HL-60 (cell line): Measurements from ENCODE around the gene PATE1.

Experiments
- DNase-seq, 2 experiments: peaks; one replicate each; pipeline ENCODE4 v3.0.0-alpha.2; 2010 to 2020; ENCODE audit warnings: low read depth in 1 of 2, low spot score in 1 of 2
- H3K27ac ChIP-seq: fragments of 250-450 bp; sonication (Bioruptor Pico); replicated peaks from 2 replicates; pipeline ENCODE4 v1.5.1; 2020; ENCODE audit warnings: mild to moderate bottlenecking, moderate library complexity
- H3K27me3 ChIP-seq: fragments of 250-450 bp; sonication (Bioruptor Pico); 2 replicates; pipeline ENCODE4 v1.5.1; 2021; ENCODE audit warnings: mild to moderate bottlenecking, moderate library complexity; ENCODE audit not compliant: insufficient read depth, poor library complexity, severe bottlenecking
- H3K4me3 ChIP-seq: replicated peaks from 2 replicates; pipeline ENCODE4 v1.5.1; 2011; ENCODE audit warnings: mild to moderate bottlenecking, control low read depth, low read length; ENCODE audit not compliant: insufficient read depth
- GABPA ChIP-seq: IDR thresholded peaks from 2 replicates; pipeline ENCODE4 v1.6.1; 2012; ENCODE audit warnings: low read depth
- POLR2AphosphoS5 ChIP-seq: IDR thresholded peaks from 2 replicates; pipeline ENCODE4 v1.6.1; 2012; ENCODE audit warnings: low read depth
- SPI1 ChIP-seq: IDR thresholded peaks from 2 replicates; pipeline ENCODE4 v1.6.1; 2012; ENCODE audit warnings: low read depth, mild to moderate bottlenecking, borderline replicate concordance
- TF ChIP-seq, protein P1 (sequence below): IDR thresholded peaks from one replicate; pipeline ENCODE4 v1.5.1; 2011; ENCODE audit warnings: low read length, control low read depth, inconsistent platforms; ENCODE audit not compliant: insufficient read depth
- TF ChIP-seq, protein P2 (sequence below): IDR thresholded peaks from 2 replicates; pipeline ENCODE4 v1.6.1; 2012; ENCODE audit warnings: low read depth; ENCODE audit not compliant: insufficient replicate concordance

Gene PATE1

DNA sequence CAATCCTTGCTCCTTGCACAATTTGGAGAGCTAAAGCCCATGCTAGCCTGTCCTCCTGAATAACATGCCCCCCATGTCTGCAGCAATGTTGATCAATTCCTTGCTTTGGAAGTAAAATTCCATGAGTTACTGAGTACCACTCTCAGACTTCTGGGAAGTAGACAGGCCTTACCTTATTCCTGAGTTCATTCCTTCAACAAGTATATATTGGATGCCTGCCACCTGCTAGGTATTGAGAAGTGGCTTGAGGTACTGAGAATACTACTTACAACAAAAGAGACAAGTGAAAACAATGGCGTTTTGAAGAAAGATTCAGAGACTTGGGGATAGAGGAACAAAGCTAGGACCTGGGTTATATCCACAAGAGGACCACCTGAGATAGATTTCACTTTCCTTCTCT, 20.2 kb downstream of the PATE1 start:
- H3K27ac ChIP-seq, result no peak overlapping the region
- no peak for DNase-seq
- peaks cover 5% of the 10 kb centered on the region for H3K27me3 ChIP-seq
- TF ChIP-seq SPI1, result no peak
- no peak overlapping the region for H3K4me3 ChIP-seq

DNA sequence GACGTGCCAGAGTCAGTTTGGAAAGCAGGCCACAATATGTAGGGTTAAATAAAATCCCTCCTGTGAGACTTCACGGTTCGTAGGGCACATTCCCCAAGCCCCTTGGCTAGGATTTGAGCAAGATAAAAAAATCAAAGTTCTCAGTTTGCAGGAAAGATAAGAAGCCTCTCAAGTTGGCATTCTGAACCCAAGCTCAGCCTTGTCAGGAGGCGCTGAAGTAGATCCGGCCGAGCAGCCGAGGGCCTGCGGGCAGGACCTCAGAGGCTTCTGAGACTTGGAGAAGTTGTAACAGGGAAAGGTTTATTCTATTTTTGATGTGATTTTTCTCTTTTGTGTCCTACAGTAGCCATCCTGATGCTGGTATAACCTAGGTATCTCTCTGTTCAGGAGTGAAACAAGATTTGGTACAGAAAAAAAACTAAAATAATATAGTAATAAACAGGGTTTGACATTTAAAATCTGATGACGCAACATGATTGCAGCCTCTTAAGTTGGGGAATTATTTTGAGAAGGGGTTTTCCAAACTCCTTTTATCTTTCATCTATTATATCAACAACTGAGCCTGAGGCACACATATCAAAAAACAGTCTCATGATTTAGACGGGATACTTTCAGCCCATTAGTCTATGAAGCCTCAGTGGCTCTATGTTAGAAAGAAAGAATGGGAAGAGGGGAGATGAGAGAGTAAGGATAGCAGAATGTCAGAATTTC, 22.4 kb downstream of the PATE1 start:
- Histone ChIP-seq H3K27me3 (peaks cover 4% of the 10 kb centered on the region), H3K4me3 (no peak overlapping the region), H3K27ac (no peak overlapping the region)
- DNase-seq, result no peak
- TF ChIP-seq GABPA, result no peak
- TF ChIP-seq, protein P1, sequence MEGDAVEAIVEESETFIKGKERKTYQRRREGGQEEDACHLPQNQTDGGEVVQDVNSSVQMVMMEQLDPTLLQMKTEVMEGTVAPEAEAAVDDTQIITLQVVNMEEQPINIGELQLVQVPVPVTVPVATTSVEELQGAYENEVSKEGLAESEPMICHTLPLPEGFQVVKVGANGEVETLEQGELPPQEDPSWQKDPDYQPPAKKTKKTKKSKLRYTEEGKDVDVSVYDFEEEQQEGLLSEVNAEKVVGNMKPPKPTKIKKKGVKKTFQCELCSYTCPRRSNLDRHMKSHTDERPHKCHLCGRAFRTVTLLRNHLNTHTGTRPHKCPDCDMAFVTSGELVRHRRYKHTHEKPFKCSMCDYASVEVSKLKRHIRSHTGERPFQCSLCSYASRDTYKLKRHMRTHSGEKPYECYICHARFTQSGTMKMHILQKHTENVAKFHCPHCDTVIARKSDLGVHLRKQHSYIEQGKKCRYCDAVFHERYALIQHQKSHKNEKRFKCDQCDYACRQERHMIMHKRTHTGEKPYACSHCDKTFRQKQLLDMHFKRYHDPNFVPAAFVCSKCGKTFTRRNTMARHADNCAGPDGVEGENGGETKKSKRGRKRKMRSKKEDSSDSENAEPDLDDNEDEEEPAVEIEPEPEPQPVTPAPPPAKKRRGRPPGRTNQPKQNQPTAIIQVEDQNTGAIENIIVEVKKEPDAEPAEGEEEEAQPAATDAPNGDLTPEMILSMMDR, result no peak

DNA sequence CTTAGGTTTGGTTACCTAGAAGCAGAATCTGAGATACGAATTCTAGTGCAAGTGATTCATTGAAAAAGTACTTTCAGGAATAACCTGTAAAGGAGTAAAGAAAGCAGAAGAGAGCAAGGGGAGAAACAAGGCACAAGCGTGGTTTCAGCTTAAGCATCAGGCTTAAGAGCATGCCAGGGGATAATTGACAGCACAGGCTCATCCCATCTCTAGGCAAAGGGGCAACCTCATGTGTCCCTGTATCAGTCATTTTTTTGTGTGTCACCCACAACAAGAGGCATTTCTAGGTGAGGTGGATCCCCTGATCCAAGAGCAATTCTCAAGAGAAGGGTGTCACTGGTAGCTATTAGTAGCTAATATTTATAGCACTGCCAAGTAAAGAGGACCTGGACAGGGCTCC, 24.5 kb downstream of the PATE1 start:
- H3K27me3 ChIP-seq, result peaks cover 3% of the 10 kb centered on the region

DNA sequence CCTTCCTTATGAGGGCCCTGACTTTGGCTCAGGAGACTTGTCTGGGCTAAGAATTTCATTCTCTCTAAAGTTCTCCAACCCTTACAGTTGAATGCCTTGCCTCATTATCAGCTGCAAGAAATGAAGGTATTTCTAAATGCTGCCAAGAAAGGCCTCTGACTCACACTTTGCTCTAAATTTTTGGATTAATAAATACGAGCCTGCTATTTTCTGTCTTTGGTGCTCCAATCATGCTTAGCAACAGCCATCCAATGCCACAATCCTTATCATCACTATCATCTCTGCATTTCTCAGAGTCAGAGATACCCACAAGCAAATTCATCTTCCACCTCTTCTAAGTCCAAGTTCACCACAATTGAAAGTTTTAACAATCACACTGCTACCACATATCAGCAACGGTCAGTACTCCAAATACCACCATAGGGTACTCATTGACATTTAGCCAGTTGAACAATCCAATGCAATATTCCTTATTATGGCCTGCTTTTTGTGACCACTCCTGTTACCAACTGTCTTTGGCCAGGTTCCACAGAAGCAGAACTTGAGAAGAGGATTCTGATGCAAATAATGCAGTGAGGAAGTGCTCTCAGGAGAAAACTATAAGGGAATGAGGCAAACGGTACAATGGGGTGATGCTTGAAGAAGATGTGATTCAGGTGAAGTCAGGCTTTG, 26.9 kb downstream of the PATE1 start:
- H3K27me3 ChIP-seq, result no peaks in the 10 kb centered on the region
- H3K4me3 ChIP-seq, result no peak overlapping the region
- H3K27ac ChIP-seq, result no peak overlapping the region
- no peak for DNase-seq
- TF ChIP-seq GABPA, result no peak
- TF ChIP-seq, protein P1, result no peak
- no peak for TF ChIP-seq POLR2AphosphoS5
- TF ChIP-seq, protein P2, sequence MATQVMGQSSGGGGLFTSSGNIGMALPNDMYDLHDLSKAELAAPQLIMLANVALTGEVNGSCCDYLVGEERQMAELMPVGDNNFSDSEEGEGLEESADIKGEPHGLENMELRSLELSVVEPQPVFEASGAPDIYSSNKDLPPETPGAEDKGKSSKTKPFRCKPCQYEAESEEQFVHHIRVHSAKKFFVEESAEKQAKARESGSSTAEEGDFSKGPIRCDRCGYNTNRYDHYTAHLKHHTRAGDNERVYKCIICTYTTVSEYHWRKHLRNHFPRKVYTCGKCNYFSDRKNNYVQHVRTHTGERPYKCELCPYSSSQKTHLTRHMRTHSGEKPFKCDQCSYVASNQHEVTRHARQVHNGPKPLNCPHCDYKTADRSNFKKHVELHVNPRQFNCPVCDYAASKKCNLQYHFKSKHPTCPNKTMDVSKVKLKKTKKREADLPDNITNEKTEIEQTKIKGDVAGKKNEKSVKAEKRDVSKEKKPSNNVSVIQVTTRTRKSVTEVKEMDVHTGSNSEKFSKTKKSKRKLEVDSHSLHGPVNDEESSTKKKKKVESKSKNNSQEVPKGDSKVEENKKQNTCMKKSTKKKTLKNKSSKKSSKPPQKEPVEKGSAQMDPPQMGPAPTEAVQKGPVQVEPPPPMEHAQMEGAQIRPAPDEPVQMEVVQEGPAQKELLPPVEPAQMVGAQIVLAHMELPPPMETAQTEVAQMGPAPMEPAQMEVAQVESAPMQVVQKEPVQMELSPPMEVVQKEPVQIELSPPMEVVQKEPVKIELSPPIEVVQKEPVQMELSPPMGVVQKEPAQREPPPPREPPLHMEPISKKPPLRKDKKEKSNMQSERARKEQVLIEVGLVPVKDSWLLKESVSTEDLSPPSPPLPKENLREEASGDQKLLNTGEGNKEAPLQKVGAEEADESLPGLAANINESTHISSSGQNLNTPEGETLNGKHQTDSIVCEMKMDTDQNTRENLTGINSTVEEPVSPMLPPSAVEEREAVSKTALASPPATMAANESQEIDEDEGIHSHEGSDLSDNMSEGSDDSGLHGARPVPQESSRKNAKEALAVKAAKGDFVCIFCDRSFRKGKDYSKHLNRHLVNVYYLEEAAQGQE, result no peak
- no peak for TF ChIP-seq SPI1

More for the DNA sequence above, 24.5 kb downstream of the PATE1 start:
- TF ChIP-seq, protein P2, result no peak
- TF ChIP-seq, protein P1, result no peak
- TF ChIP-seq GABPA (no peak), SPI1 (no peak), POLR2AphosphoS5 (no peak)
- Histone ChIP-seq H3K4me3 (no peak overlapping the region), H3K27ac (no peak overlapping the region)
- no peak for DNase-seq
